GM12874 (cell line): ENCODE measurements around the gene REN.

Experiments used
- CTCF ChIP-seq: IDR thresholded peaks from 2 replicates; pipeline ENCODE4 v1.5.1; 2011; ENCODE audit warnings: low read depth, mild to moderate bottlenecking, control low read depth, low read length, moderate library complexity; ENCODE audit not compliant: insufficient read depth

REN gene

GRCh38 chr1:204204944-204205343 is 38.8 kb upstream of the REN start:
- no peak for TF ChIP-seq CTCF

GRCh38 chr1:204203206-204203767 is 37.1 kb upstream of the REN start:
- no peak for TF ChIP-seq CTCF

DNA sequence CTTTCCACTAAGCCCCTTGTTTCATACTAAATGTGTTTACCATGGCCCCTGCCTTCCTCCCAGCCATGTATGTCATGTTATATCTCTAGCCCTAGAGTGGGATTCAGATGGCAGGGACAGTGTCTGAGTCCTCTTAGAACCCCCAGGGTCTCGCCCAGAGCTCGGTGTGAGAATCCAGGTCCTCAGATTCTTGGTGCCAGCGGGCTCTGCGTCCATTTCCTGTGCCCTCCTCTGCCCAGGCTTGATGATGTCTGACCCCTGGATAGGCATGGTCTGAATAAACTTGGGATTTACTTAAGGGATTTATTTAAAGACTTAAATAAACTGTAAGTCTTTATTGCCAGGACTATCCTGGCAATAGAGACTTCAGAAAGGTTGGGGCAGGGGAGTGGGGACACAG is 36.3 kb upstream of the REN start:
- no peak for TF ChIP-seq CTCF

- TF ChIP-seq CTCF, result no peak
Observed at GRCh38 chr1:204201348-204202040, 35.4 kb upstream of the REN start.

- TF ChIP-seq CTCF, result no peak
Observed at GRCh38 chr1:204199579-204199978, 33.4 kb upstream of the REN start.

DNA sequence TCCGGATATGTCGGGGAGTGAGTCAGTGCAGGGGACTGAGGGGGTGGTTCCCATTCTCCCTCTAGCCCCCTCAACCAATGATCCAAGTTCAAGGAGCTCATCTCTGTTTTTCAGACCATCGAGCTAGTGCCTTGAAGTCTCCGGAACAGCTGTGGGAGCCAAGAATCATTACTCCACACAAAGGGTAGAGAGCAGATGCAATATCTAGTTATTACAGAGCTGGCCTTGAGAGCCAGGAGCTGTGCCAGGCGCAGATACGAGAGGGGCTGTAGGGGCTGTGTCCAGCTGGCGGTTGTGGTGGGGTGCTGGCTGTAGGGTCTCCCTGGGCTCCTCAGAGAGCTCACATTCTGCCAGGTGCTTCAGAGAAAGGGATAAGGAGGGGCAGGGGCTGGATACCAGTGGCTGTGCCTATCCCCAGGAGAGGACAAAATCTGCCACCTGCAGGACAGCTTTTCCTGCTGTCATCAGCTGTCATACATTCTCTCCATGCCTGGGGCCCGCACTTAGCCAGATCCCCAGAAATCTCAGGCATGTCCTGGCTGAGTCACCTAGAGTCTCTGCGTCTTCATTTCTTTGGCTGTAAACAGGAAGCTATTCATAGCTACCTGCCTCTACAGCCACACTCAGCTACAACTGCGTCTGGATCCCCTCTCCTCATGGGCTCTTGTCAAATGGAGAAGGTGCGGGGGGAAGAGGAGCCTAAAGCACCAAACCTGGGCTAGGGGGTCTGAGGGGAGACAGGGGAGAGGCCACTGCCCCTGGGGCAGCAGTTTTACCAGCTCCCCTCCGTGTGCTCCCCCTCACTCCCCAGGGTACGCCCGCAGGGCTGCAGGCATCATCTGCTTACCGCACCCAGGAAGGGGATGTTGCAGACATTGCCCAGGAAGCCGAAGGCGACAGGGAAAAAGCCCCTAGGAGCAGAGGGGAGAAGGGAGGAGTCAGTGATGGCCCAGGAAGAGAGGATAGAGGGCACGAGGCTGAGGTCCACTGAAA is 32.5 kb upstream of the REN start:
- TF ChIP-seq CTCF, result no peak

GRCh38 chr1:204197068-204197467 is 30.9 kb upstream of the REN start:
- no peak for TF ChIP-seq CTCF
